HL-60 (cell line): ENCODE results near the gene DBN1.

ENCODE experiments used
- DNase-seq, 2 experiments: peaks; one replicate each; pipeline ENCODE4 v3.0.0-alpha.2; 2010 to 2020; ENCODE audit warnings: low read depth in 1 of 2, low spot score in 1 of 2
- H3K27ac ChIP-seq: fragments of 250-450 bp; sonication (Bioruptor Pico); replicated peaks from 2 replicates; pipeline ENCODE4 v1.5.1; 2020; ENCODE audit warnings: mild to moderate bottlenecking, moderate library complexity
- H3K27me3 ChIP-seq: fragments of 250-450 bp; sonication (Bioruptor Pico); 2 replicates; pipeline ENCODE4 v1.5.1; 2021; ENCODE audit warnings: mild to moderate bottlenecking, moderate library complexity; ENCODE audit not compliant: insufficient read depth, poor library complexity, severe bottlenecking
- H3K4me3 ChIP-seq: replicated peaks from 2 replicates; pipeline ENCODE4 v1.5.1; 2011; ENCODE audit warnings: mild to moderate bottlenecking, control low read depth, low read length; ENCODE audit not compliant: insufficient read depth
- GABPA ChIP-seq: IDR thresholded peaks from 2 replicates; pipeline ENCODE4 v1.6.1; 2012; ENCODE audit warnings: low read depth
- POLR2AphosphoS5 ChIP-seq: IDR thresholded peaks from 2 replicates; pipeline ENCODE4 v1.6.1; 2012; ENCODE audit warnings: low read depth
- SPI1 ChIP-seq: IDR thresholded peaks from 2 replicates; pipeline ENCODE4 v1.6.1; 2012; ENCODE audit warnings: low read depth, mild to moderate bottlenecking, borderline replicate concordance
- TF ChIP-seq, protein P1 (sequence below): IDR thresholded peaks from one replicate; pipeline ENCODE4 v1.5.1; 2011; ENCODE audit warnings: low read length, control low read depth, inconsistent platforms; ENCODE audit not compliant: insufficient read depth
- TF ChIP-seq, protein P2 (sequence below): IDR thresholded peaks from 2 replicates; pipeline ENCODE4 v1.6.1; 2012; ENCODE audit warnings: low read depth; ENCODE audit not compliant: insufficient replicate concordance

The DBN1 gene

DNA sequence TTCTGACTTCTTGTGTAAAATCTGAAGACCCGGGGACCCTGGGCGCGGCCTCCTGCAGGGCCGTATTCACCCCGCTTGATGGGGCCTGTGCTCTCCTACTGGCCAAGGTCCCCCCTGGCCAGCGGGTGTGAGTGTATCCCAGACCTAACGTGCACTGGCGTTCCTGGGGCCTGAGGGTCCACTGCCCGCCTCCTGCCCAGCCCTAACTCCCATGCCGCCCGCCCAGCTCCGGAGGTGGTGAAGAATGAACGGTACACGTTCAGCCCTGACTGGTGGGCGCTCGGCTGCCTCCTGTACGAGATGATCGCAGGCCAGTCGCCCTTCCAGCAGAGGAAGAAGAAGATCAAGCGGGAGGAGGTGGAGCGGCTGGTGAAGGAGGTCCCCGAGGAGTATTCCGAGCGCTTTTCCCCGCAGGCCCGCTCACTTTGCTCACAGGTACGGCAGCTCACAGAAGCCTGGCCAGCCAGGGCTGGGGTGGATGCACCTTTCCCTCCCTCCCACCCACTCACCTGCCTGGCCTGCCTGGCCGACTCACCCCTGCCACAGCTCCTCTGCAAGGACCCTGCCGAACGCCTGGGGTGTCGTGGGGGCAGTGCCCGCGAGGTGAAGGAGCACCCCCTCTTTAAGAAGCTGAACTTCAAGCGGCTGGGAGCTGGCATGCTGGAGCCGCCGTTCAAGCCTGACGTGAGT, 37.4 kb downstream of the DBN1 start:
- H3K27me3 ChIP-seq = no peaks in the 10 kb centered on the region
- DNase-seq = peak in 1 of 2 experiments; percentile 38
- H3K27ac ChIP-seq = no peak overlapping the region
- no peak overlapping the region for H3K4me3 ChIP-seq
- TF ChIP-seq POLR2AphosphoS5 = peak; percentile 64
- TF ChIP-seq, protein P1, sequence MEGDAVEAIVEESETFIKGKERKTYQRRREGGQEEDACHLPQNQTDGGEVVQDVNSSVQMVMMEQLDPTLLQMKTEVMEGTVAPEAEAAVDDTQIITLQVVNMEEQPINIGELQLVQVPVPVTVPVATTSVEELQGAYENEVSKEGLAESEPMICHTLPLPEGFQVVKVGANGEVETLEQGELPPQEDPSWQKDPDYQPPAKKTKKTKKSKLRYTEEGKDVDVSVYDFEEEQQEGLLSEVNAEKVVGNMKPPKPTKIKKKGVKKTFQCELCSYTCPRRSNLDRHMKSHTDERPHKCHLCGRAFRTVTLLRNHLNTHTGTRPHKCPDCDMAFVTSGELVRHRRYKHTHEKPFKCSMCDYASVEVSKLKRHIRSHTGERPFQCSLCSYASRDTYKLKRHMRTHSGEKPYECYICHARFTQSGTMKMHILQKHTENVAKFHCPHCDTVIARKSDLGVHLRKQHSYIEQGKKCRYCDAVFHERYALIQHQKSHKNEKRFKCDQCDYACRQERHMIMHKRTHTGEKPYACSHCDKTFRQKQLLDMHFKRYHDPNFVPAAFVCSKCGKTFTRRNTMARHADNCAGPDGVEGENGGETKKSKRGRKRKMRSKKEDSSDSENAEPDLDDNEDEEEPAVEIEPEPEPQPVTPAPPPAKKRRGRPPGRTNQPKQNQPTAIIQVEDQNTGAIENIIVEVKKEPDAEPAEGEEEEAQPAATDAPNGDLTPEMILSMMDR = no peak
- no peak for TF ChIP-seq GABPA

DNA sequence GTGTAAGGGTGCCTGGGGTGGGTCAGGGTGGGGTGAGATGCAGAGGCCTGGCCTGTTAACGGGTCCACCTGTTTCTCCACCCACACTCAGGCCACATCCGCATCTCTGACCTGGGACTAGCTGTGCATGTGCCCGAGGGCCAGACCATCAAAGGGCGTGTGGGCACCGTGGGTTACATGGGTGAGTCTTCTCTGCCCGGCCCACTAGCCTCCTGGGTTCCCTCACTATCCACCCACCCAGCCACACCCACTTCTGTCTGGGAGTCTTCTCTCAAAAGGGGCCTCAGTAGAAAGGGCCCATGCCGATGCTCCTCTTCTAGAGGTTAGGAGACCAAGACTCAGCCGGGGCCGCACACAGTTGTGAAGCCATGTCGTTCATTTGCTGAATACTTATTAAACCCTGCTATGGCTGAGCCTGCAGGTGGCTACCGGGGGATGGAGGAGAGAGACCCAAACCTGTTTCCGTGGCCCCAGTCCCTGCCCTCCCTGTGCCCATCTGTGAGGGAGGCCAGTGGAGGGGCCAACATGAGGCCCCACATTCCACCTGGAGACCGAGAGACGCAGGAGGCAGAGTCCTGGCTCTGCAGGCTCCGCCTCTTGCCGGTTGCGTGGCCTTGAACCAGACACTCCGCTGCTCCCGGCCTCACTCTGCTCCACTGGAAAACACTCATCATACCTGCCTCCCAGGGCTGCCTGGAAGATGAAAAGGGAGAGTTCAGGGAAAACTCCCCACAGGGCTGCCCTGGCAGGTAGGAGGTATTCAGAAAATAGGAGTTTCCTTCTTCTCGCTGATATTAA, 38.3 kb downstream of the DBN1 start:
- H3K4me3 ChIP-seq = no peak overlapping the region
- no peak overlapping the region for H3K27ac ChIP-seq
- TF ChIP-seq POLR2AphosphoS5 (no peak), GABPA (no peak), SPI1 (no peak)
- TF ChIP-seq, protein P2, sequence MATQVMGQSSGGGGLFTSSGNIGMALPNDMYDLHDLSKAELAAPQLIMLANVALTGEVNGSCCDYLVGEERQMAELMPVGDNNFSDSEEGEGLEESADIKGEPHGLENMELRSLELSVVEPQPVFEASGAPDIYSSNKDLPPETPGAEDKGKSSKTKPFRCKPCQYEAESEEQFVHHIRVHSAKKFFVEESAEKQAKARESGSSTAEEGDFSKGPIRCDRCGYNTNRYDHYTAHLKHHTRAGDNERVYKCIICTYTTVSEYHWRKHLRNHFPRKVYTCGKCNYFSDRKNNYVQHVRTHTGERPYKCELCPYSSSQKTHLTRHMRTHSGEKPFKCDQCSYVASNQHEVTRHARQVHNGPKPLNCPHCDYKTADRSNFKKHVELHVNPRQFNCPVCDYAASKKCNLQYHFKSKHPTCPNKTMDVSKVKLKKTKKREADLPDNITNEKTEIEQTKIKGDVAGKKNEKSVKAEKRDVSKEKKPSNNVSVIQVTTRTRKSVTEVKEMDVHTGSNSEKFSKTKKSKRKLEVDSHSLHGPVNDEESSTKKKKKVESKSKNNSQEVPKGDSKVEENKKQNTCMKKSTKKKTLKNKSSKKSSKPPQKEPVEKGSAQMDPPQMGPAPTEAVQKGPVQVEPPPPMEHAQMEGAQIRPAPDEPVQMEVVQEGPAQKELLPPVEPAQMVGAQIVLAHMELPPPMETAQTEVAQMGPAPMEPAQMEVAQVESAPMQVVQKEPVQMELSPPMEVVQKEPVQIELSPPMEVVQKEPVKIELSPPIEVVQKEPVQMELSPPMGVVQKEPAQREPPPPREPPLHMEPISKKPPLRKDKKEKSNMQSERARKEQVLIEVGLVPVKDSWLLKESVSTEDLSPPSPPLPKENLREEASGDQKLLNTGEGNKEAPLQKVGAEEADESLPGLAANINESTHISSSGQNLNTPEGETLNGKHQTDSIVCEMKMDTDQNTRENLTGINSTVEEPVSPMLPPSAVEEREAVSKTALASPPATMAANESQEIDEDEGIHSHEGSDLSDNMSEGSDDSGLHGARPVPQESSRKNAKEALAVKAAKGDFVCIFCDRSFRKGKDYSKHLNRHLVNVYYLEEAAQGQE = no peak
- TF ChIP-seq, protein P1 = no peak
- peak in 1 of 2 experiments; percentile 31 for DNase-seq
- H3K27me3 ChIP-seq = no peaks in the 10 kb centered on the region

DNA sequence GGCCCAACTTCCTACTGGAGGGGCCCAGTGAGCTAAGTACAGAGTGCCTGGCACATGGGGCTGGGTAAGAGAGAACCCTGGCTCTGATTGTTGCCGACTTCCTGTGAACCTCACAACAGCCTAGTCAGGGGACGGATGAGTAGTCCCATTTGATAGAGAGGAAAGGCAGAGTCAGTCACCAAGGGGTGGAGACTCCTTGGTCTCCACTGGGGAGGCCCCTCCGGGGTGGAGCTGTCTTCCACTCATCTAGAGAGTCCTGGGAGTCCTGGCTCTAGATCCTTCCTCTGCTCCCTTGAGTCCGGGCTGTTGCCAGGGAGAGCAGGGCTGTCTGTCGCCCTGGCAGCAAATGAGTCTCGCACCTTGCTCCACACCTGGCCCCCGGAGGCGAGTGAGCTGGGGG, 39.0 kb downstream of the DBN1 start:
- TF ChIP-seq GABPA (no peak), POLR2AphosphoS5 (no peak), SPI1 (no peak)
- TF ChIP-seq, protein P2 = no peak
- TF ChIP-seq, protein P1 = no peak
- Histone ChIP-seq H3K27me3 (no peaks in the 10 kb centered on the region), H3K27ac (peak overlapping the region; percentile 20; the same call in 1 of the 2 replicates), H3K4me3 (no peak overlapping the region)
- no peak for DNase-seq
